ENCODE data around the gene MEF2B.
"Not testable (repeated sequence)": the region's sequence is repeated elsewhere in the genome, so short reads cannot be mapped to it uniquely, and the experiment has no call there.

The MEF2B gene

GRCh38 chr19:19192910-19193423, 22.9 kb upstream of the MEF2B start:
- DNase-seq, result no peak

DNA sequence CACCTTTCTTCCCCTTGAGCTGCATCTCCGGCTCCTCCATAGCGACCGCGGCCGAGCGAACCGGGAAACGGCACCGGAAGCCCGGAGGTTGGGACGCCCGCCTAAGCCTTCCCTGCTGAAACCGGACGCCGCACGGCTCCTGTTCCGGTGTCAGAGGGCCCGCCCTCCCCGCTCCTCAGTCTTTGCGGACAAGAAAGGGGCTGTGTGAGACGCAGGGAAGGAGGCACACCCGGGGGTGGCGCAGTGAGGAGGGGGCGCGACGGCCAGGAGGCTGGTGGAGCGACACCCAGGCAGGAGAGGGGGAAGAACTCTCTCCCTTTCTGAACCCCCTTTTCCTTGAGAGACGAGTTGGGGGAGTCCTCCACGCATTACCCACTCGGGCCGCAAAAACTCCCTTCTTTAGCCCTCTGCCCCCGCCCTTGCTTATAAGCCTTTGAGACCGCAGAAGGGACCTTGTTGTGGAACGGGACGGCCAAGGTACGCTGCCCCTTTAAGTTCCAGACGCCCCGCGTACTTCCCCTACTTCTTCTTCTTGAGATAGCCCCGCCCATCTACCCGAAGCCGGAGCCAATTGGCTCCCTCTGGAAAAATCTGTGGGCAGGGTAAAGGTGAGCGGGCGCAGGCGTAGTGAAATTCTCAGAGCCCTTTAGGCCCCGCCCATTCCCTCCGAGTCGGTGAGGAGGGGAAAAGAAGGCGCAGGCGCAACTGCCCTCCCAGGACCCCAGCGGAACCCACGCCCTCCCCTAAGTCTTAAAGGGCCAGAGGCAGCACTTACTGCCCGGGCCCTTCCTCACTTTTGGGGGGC, 22.2 kb upstream of the MEF2B start, which contains the start of the genes BORCS8 and RFXANK:
BORCS8 (minus strand) TSS at position 75 of the 805 bp plus-strand sequence; CDS start at position 40, 35 bp downstream.
RFXANK (plus strand) TSS at position 181 of the 805 bp plus-strand sequence. CDS start 1,689 bp downstream, outside the sequence.
- peak; percentile 100 for DNase-seq

- no peak for DNase-seq
These were observed 21.7 kb upstream of the MEF2B start for GRCh38 chr19:19191768-19192077.

GRCh38 chr19:19186742-19187141, 16.7 kb upstream of the MEF2B start:
- DNase-seq, result no peak

DNA sequence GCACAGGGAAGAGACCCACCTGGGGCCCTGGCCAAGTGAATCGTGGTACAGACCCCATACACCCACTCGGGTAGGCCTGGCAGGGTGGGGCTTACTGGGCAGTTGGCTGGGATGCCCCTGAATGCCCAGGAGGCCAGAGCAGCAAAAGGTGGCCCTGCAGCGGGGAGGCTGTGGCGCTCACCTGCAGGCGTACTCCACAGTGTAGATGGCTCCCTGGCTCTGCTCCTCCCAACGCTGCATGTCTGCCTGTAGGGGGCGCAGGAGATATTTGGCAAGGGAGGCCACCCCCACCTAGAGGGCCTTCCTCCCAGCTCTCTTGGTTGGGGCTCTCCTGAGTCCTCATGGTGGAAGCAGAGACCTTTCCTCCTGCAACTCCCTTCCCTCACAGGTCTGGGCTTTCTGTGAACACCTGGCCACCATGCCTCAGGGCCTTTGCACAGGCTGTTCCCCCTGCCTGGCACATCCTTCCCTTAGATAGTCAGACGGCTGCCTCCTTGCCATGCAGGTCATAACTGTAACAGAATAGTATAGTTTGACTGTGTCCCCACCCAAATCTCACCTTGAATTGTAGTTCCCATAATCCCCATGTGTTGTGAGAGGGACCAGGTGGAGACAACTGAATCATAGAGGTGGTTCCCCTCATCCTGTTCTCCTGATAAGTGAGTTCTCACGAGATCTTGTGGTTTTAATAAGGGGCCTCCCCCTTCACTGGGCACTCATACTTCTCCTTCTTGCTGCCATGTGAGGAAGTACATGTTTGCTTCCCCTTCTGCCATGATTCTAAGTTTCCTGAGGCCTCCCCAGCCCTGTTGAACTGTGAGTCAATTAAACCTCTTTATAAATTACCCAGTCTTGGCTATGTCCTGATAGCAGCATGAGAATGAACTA, 16.0 kb upstream of the MEF2B start:
- DNase-seq, result peak; percentile 66

- DNase-seq, result no peak
These were observed 11.5 kb upstream of the MEF2B start for GRCh38 chr19:19181488-19181998.

DNA sequence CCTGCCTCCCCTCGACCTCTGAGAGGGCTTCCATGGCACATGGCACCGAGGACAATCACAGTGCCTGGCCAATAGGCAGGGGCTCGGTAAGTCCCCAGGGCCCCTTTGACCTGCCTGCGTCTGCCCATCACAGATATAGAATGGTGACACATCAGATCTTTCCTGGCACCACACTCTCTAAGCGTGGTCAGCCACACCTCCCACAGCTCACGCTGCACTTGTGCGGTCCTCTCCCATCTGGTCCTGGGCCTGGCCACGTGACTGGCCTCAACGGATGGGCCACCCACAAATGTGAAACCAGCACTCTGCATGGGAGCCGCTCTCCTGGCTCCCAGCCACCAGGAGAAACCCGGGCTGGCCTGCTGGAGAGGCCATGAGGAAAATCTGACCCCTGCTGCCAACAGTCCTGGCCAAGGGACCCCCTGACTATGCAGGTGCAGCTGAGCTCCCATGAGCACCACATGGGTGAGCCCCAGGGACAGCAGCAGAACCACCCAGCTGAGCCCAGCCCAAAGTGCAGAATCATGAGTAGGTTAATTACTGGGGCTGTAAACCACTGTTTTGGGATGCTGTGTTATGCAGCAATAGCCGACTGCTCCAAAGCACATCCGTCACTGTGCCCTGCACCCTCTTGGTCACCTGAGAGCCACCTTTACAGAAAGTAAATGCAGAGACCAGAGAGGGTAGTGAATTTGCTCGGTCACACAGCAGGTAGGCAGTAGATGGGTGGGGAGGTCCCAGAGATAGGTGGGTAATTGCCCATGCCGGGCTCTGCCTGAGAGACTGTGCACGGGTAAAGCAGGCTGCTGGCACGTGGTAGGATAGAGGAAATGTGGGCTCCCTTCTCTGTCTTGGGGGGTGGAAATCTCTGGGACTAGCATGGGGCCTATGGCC, 9.7 kb upstream of the MEF2B start:
- DNase-seq, result no peak

DNA sequence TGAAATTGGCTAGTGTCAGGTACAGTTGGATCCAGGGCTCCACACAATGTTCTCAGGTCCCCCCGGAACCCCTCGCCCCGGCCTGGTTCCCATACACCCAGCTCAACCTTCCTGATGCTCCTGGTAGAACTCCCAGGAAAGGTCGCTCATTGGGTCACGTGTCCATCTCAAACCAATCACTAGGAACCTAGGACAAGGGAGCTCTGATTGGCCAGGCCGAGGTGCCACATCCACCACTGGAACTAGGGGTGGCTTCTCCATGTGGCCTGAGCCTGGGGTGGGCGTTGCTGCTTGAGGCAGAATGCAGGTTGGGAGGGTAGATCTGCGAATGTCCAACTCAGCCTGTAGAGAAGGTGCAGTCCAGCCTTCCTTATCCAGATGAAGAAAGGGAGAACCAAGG, 6.9 kb upstream of the MEF2B start:
- no peak for DNase-seq

- DNase-seq, result not testable (repeated sequence)
These were observed 3.2 kb upstream of the MEF2B start for GRCh38 chr19:19173243-19173642.

DNA sequence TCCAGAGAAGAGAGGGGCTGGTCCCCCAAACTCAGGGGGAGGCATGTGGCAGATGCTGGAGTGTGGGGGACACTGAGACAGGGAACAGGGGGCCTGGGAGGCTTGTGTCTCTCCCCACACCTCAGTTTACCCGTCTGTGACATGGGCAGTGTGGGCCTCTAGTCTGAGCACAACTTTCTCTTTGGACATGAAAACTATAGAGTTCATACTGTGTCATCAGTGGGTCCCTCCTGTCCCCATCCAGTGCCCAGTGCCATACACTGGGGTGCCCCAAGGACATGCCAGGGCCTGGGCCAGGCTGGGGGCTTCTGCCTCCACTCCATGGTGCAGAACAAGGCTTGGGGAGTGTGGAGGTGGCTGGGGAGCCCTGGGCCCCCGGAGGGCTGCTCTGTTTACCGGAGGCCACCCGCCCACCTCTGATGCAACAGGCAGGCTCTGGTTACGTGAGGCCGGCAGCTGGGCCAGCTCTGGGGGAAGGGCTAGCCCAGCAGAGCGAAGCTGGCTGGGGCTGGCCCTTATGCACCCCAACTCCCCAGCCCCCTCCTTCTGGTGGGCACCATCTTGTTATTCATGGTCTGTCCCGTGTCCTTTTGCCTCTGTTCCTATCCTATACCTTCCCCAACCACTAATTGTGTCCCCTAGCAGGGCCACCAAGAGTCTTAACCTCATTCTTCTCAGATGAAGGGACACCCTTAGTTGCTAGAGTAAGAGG, 1.9 kb upstream of the MEF2B start:
- no peak for DNase-seq

GRCh38 chr19:19170873-19171672, 1.0 kb upstream of the MEF2B start:
- DNase-seq, result no peak

- DNase-seq, result no peak
These were observed 619 bp downstream of the MEF2B start for GRCh38 chr19:19169236-19170052.

- DNase-seq, result no peak
These were observed 2.5 kb downstream of the MEF2B start for GRCh38 chr19:19167612-19168011.

- no peak for DNase-seq
These were observed 4.7 kb downstream of the MEF2B start for GRCh38 chr19:19165396-19165795.

DNA sequence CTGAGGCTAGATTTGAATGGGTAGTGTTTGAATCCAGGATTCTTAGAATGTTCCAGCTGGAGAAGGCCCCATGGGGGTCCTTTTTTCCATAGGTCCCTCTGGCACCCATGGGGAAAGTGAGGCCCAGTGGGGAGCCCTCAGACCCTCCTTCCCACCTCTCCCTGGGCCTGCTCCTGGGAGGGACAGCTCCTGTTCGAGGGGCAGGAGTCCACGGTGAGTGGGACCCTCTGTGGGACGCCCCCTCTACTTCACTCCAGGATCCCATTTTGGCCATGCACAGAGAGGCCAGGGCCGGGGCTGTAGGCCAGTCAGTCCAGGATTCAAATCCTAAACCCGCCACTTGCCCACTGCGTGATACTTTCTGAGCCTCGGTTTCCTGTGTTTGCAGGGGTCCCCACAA, 7.6 kb downstream of the MEF2B start:
- no peak for DNase-seq

GRCh38 chr19:19160461-19161035, 9.5 kb downstream of the MEF2B start:
- DNase-seq, result no peak

- no peak for DNase-seq
These were observed 10.5 kb downstream of the MEF2B start for GRCh38 chr19:19159534-19159933.

DNA sequence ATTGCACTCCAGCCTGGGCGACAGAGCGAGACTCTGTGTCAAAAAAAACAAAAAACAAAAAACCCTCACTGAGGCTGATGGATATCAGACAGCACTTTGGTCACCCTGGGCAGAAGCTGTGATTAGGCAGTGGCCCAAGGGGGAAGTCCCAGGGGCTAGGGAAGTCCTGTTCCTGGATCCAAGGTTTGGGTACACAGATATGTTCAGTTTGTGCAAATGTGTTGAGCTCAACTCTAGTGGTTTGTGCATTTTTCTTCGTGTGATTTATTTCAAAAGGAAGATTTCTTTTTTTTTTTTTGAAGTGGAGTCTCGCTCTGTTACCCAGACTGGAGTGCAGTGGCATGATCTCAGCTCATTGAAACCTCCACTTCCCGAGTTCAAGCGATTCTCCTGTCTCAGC, 12.3 kb downstream of the MEF2B start:
- DNase-seq, result no peak

- DNase-seq, result no peak
These were observed 14.4 kb downstream of the MEF2B start for GRCh38 chr19:19155495-19156219.
